HG02571 (cell line): ENCODE results near the gene HOGA1.
"Not testable (repeated sequence)": the region's sequence is repeated elsewhere in the genome, so short reads cannot be mapped to it uniquely, and the experiment has no call there.

Experiments used
- ATAC-seq: cut with Tn5 transposase; IDR thresholded peaks from one replicate; pipeline ENCODE4 v1.9.1; 2021; ENCODE audit warnings: mild to moderate bottlenecking, moderate library complexity; ENCODE audit not compliant: unreplicated experiment

Gene HOGA1

GRCh38 chr10:97607095-97607636 lies 23.0 kb downstream of the HOGA1 start:
- ATAC-seq = no peak

- no peak for ATAC-seq
These were observed 24.9 kb downstream of the HOGA1 start for GRCh38 chr10:97608991-97609561.

GRCh38 chr10:97611473-97611872 lies 27.3 kb downstream of the HOGA1 start:
- no peak for ATAC-seq

- ATAC-seq = no peak
These were observed 28.2 kb downstream of the HOGA1 start for GRCh38 chr10:97612386-97612785.

GRCh38 chr10:97618285-97618684 lies 34.1 kb downstream of the HOGA1 start:
- no peak for ATAC-seq

GRCh38 chr10:97618733-97619132 lies 34.5 kb downstream of the HOGA1 start:
- ATAC-seq = no peak

- ATAC-seq = no peak
These were observed 39.1 kb downstream of the HOGA1 start for GRCh38 chr10:97623277-97623676.

GRCh38 chr10:97627731-97628130 lies 43.5 kb downstream of the HOGA1 start:
- ATAC-seq = no peak

- no peak for ATAC-seq
These were observed 44.0 kb downstream of the HOGA1 start for GRCh38 chr10:97628228-97628627.

- no peak for ATAC-seq
These were observed 45.1 kb downstream of the HOGA1 start for GRCh38 chr10:97629289-97629688.

GRCh38 chr10:97631098-97631497 lies 46.9 kb downstream of the HOGA1 start:
- ATAC-seq = no peak

- ATAC-seq = peak; percentile 99
These were observed 49.0 kb downstream of the HOGA1 start, which contains the start of gene MORN4 for GRCh38 chr10:97632949-97633884. Gene MORN4 (minus strand): TSS chr10:97633500. CDS start chr10:97619653, 13,847 bp downstream.

- no peak for ATAC-seq
These were observed 49.7 kb downstream of the HOGA1 start for GRCh38 chr10:97633921-97634320.

- no peak for ATAC-seq
These were observed 51.4 kb downstream of the HOGA1 start for GRCh38 chr10:97635577-97635976.

GRCh38 chr10:97639090-97639489 lies 54.9 kb downstream of the HOGA1 start:
- ATAC-seq = not testable (repeated sequence)

GRCh38 chr10:97640174-97640867 lies 56.1 kb downstream of the HOGA1 start, which contains the start of gene PI4K2A:
Gene PI4K2A (plus strand): TSS chr10:97640671. CDS start chr10:97640743, 72 bp downstream.
- ATAC-seq = peak; percentile 98

- ATAC-seq = peak; percentile 3
These were observed 57.0 kb downstream of the HOGA1 start for GRCh38 chr10:97640868-97641811.

GRCh38 chr10:97642471-97643159 lies 58.4 kb downstream of the HOGA1 start:
- not testable (repeated sequence) for ATAC-seq

- no peak for ATAC-seq
These were observed 59.3 kb downstream of the HOGA1 start for GRCh38 chr10:97643441-97643985.
